PC-9 (cell line): Measurements from ENCODE around the gene IL3RA. TPM values are rescaled to one million over a fixed set of nuclear protein-coding genes. Genes with fewer than 3 reads are reported as not detected.

Experiments used
- BruUV-seq: library from RNA; stranded (reverse); fragments of 400-500 nt; replicated peaks from 2 replicates; lab custom pipeline; 2021; lab: Mats Ljungman, UMichigan
- CTCF ChIA-PET: fragments of 300-600 bp; sonication (Branson Sonifier 250); formaldehyde crosslinking; loops from one replicate; lab custom pipeline; 2022; ENCODE audit warnings: antibody characterized with exemption; lab: Charles Lee
- POLR2A ChIA-PET: fragments of 300-600 bp; sonication (Branson Sonifier 250); formaldehyde crosslinking; loops from one replicate; lab custom pipeline; 2022; ENCODE audit warnings: antibody characterized with exemption; ENCODE audit not compliant: unreplicated experiment; lab: Charles Lee
- DNase-seq, 2 experiments: peaks; one replicate each; pipeline versions ENCODE4 v3.0.0 to v3.0.0-alpha.2; 2015 to 2022; ENCODE audit warnings: mixed read lengths in 1 of 2
- H2AFZ ChIP-seq: fragments of 200-600 bp; sonication (generic); 2 replicates; pipeline ENCODE4 v1.8.1; 2017; ENCODE audit warnings: antibody characterized with exemption
- H3F3A ChIP-seq: fragments of 200-600 bp; sonication (generic); 2 replicates; pipeline ENCODE4 v1.8.1; 2017; ENCODE audit warnings: antibody characterized with exemption, mild to moderate bottlenecking, low read depth; ENCODE audit not compliant: insufficient read depth
- H3K27ac ChIP-seq: fragments of 200-600 bp; sonication (generic); 2 replicates; pipeline ENCODE4 v1.6.1; 2016; ENCODE audit warnings: mixed run types
- H3K27me3 ChIP-seq: fragments of 200-600 bp; sonication (generic); 2 replicates; pipeline ENCODE4 v1.6.1; 2016; ENCODE audit warnings: low read depth, mixed run types; ENCODE audit not compliant: insufficient read depth
- H3K36me3 ChIP-seq: fragments of 200-600 bp; sonication (generic); 2 replicates; pipeline ENCODE4 v1.6.1; 2016; ENCODE audit warnings: low read depth, mixed run types
- H3K4me1 ChIP-seq: fragments of 200-600 bp; sonication (generic); replicated peaks from 2 replicates; pipeline ENCODE4 v1.6.1; 2016; ENCODE audit warnings: mixed run types; ENCODE audit not compliant: insufficient read depth
- H3K4me2 ChIP-seq: fragments of 200-600 bp; sonication (generic); 2 replicates; pipeline ENCODE4 v1.6.1; 2017; ENCODE audit warnings: mixed run types
- H3K4me3 ChIP-seq: fragments of 200-600 bp; sonication (generic); 2 replicates; pipeline ENCODE4 v1.6.1; 2016; ENCODE audit warnings: mixed run types
- H3K79me2 ChIP-seq: fragments of 200-600 bp; sonication (generic); 2 replicates; pipeline ENCODE4 v1.6.1; 2017; ENCODE audit warnings: low read depth, mixed run types
- H3K9me2 ChIP-seq: fragments of 200-600 bp; sonication (generic); 2 replicates; pipeline ENCODE4 v1.8.1; 2017; ENCODE audit warnings: mild to moderate bottlenecking; ENCODE audit not compliant: insufficient read depth
- H3K9me3 ChIP-seq: fragments of 200-600 bp; sonication (generic); 2 replicates; pipeline ENCODE4 v1.8.1; 2016; ENCODE audit warnings: low read depth; ENCODE audit not compliant: insufficient read depth
- H4K20me1 ChIP-seq: fragments of 200-600 bp; sonication (generic); 2 replicates; pipeline ENCODE4 v1.8.1; 2017; ENCODE audit not compliant: insufficient read depth
- EZH2 ChIP-seq: fragments of 200-600 bp; sonication (generic); IDR thresholded peaks from 2 replicates; pipeline ENCODE4 v1.8.0; 2017; ENCODE audit warnings: antibody characterized with exemption, low read depth
- intact Hi-C: fragments of 100-400 bp; cut with micrococcal nuclease; formaldehyde crosslinking; loops from one replicate; pipeline ENCODE4 v1.10.0; 2022; ENCODE audit not compliant: unreplicated experiment
- total RNA-seq: library from RNA; stranded (reverse); gene quantifications from 2 replicates; pipeline ENCODE4 v1.2.3, GENCODE V29; 2021
- TF ChIP-seq, protein P1 (sequence below): fragments of 200-600 bp; sonication (generic); conservative IDR thresholded peaks from 2 replicates; pipeline ENCODE4 v1.6.1; 2017; ENCODE audit warnings: mixed run types, antibody characterized with exemption, mild to moderate bottlenecking, moderate library complexity

IL3RA gene
- total RNA-seq, 1 experiment from 2014 or later: not detected

DNA sequence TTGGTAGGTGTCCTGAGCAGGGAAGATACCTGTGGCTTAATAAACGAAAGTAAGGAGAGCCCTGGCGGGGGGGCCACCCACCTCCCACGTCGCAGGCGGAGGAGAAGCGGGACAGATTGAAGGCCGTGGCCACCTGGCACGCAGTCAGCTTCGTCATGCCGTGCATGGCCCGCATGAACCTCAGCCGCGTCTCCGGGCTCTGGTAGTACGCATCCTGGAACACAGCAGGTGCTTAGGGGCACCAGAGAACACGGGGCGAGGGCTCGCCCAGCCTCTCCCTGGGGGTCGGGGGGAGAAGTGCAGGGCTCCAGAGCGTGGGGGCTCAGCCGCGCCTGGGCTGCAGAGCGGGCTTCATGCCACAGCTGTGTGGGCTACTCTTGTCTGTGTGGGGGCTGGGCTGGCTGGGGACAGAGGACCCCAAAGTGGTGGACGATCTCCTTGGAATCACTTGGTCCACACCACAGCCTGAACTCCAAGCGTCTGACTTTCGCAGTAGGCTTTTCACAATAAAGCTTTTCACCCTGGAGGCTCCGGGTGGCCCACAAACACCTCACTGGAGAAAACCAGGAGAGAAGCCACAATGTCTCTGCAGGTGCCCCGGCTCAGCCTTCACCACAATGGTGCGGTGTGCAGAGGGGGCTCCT is 82.4 kb downstream of the IL3RA start:
- TF ChIP-seq EZH2: no peak
- TF ChIP-seq, protein P1, sequence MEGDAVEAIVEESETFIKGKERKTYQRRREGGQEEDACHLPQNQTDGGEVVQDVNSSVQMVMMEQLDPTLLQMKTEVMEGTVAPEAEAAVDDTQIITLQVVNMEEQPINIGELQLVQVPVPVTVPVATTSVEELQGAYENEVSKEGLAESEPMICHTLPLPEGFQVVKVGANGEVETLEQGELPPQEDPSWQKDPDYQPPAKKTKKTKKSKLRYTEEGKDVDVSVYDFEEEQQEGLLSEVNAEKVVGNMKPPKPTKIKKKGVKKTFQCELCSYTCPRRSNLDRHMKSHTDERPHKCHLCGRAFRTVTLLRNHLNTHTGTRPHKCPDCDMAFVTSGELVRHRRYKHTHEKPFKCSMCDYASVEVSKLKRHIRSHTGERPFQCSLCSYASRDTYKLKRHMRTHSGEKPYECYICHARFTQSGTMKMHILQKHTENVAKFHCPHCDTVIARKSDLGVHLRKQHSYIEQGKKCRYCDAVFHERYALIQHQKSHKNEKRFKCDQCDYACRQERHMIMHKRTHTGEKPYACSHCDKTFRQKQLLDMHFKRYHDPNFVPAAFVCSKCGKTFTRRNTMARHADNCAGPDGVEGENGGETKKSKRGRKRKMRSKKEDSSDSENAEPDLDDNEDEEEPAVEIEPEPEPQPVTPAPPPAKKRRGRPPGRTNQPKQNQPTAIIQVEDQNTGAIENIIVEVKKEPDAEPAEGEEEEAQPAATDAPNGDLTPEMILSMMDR: no peak
- H2AFZ ChIP-seq: no peak overlapping the region
- H3F3A ChIP-seq: peaks cover 30% of the 10 kb centered on the region; the same call in 1 of the 2 replicates
- intact Hi-C loops: no loop called here
- no peaks in the 10 kb centered on the region for H4K20me1 ChIP-seq
- BruUV-seq: no TSS peak
- H3K27ac ChIP-seq: no peak overlapping the region
- no peaks in the 10 kb centered on the region for H3K9me2 ChIP-seq
- H3K4me3 ChIP-seq: no peak overlapping the region
- CTCF ChIA-PET: no interaction called here
- 0 out of 2 replicates have a peak, but pooled peaks cover 8% of the 10 kb centered on the region for H3K36me3 ChIP-seq
- H3K4me1 ChIP-seq: no peaks in the 10 kb centered on the region
- no peak for DNase-seq
- H3K79me2 ChIP-seq: no peaks in the 10 kb centered on the region
- H3K9me3 ChIP-seq: 0 out of 2 replicates have a peak, but pooled peaks cover 6% of the 10 kb centered on the region
- H3K27me3 ChIP-seq: no peaks in the 10 kb centered on the region
- H3K4me2 ChIP-seq: no peak overlapping the region
- POLR2A ChIA-PET: no interaction called here

DNA sequence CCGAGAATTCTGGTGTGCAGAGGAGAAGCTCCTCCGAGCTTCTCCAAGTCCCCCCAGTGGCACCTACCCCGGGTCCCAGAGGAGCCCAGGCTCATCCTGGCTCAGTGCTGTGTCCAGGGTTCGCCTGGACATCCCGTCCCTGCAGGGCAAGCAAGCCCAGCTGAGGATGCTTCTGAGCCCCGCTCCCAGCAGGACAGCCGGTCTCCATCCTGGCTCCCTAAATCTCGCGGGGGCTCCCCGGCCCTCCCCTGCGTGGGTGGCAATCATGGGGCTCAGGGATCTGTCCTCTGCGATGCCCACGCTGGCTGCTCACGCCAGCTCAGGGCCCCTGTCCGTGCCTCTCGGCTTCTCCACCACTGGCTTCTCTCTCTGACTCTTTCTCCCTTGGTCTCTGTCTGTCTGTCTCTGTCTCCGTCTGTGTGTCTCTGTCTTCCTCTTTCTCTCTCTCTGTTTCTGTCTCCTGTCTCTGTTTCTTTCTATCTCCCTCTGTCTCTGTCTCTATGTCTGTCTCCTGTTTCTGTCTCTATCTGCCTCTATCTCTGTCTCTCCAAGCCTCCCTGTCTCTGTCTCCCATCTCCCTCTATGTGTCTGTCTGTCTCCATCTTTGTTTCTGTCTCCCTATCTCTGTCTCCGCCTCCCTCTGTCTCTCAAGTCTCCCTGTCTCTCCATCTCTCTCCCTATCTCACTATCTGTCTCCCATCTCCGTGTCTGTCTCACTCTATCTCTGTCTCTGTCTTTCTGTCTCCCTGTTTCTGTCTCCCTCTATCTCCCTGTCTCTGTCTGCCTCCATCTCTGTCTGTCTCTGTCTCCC is 83.2 kb downstream of the IL3RA start:
- Histone ChIP-seq H3K27me3 (no peaks in the 10 kb centered on the region), H3K9me2 (no peaks in the 10 kb centered on the region), H3K9me3 (0 out of 2 replicates have a peak, but pooled peaks cover 6% of the 10 kb centered on the region), H4K20me1 (no peaks in the 10 kb centered on the region), H3K27ac (no peak overlapping the region), H3K4me3 (no peak overlapping the region), H2AFZ (no peak overlapping the region), H3F3A (peaks cover 27% of the 10 kb centered on the region; the same call in 1 of the 2 replicates), H3K79me2 (no peaks in the 10 kb centered on the region), H3K36me3 (0 out of 2 replicates have a peak, but pooled peaks cover 8% of the 10 kb centered on the region), H3K4me2 (no peak overlapping the region), H3K4me1 (no peaks in the 10 kb centered on the region)
- intact Hi-C loops: no loop called here
- ChIA-PET CTCF (no interaction called here), POLR2A (no interaction called here)
- DNase-seq: no peak
- BruUV-seq: no TSS peak
- TF ChIP-seq EZH2: no peak
- TF ChIP-seq, protein P1: no peak

DNA sequence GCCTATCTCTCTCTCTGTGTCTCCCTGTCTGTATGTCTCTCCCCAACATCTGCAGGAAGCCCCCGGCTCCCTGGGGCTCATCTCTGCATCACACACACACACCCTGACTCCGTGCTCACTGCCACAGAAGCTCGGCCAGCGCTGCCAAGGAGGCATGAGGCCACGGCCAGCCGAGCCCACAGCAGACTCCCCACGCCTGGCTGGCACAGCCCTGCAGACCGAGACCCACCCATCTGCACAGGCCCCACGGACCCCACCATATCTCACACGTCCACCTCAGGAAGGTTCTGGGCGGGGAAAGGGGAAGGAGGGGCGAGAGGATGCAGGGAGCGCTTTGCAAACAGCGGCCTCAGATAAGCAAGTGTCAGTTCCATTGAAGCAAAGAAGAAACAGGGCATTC is 83.8 kb downstream of the IL3RA start:
- Histone ChIP-seq H3K27ac (no peak overlapping the region), H3K9me2 (no peaks in the 10 kb centered on the region), H3K9me3 (0 out of 2 replicates have a peak, but pooled peaks cover 6% of the 10 kb centered on the region), H4K20me1 (no peaks in the 10 kb centered on the region), H3K36me3 (0 out of 2 replicates have a peak, but pooled peaks cover 8% of the 10 kb centered on the region), H3K79me2 (no peaks in the 10 kb centered on the region), H3K4me3 (no peak overlapping the region), H3F3A (peaks cover 27% of the 10 kb centered on the region; the same call in 1 of the 2 replicates), H3K4me1 (no peaks in the 10 kb centered on the region), H2AFZ (no peak overlapping the region), H3K4me2 (no peak overlapping the region), H3K27me3 (no peaks in the 10 kb centered on the region)
- no peak for DNase-seq
- BruUV-seq: no TSS peak
- POLR2A ChIA-PET: no interaction called here
- intact Hi-C loops: no loop called here
- TF ChIP-seq EZH2: no peak
- TF ChIP-seq, protein P1: no peak
- CTCF ChIA-PET: no interaction called here
